NB4 (cell line): Measurements from ENCODE around the gene TMED1.

Experiments used
- DNase-seq: peaks from one replicate; pipeline ENCODE4 v3.0.0; 2010; ENCODE audit warnings: low read depth
- H3K4me3 ChIP-seq: one replicate; pipeline ENCODE4 v1.5.1; 2011; ENCODE audit warnings: mild to moderate bottlenecking, low read depth, low read length, moderate library complexity
- MYC ChIP-seq: IDR thresholded peaks from 2 replicates; pipeline ENCODE4 v1.6.1; 2011; ENCODE audit warnings: low read depth, low read length
- POLR2A ChIP-seq: IDR thresholded peaks from 2 replicates; pipeline ENCODE4 v1.6.1; 2011; ENCODE audit warnings: mild to moderate bottlenecking; ENCODE audit not compliant: insufficient read length; ENCODE audit errors: extremely low read depth
- TF ChIP-seq, protein P1 (sequence below): IDR thresholded peaks from 2 replicates; pipeline ENCODE4 v1.6.1; 2011; ENCODE audit warnings: low read depth, low read length
- TF ChIP-seq, protein P2 (sequence below): IDR thresholded peaks from one replicate; pipeline ENCODE4 v1.5.1; 2012; ENCODE audit warnings: low read depth, low read length

TMED1 gene

DNA sequence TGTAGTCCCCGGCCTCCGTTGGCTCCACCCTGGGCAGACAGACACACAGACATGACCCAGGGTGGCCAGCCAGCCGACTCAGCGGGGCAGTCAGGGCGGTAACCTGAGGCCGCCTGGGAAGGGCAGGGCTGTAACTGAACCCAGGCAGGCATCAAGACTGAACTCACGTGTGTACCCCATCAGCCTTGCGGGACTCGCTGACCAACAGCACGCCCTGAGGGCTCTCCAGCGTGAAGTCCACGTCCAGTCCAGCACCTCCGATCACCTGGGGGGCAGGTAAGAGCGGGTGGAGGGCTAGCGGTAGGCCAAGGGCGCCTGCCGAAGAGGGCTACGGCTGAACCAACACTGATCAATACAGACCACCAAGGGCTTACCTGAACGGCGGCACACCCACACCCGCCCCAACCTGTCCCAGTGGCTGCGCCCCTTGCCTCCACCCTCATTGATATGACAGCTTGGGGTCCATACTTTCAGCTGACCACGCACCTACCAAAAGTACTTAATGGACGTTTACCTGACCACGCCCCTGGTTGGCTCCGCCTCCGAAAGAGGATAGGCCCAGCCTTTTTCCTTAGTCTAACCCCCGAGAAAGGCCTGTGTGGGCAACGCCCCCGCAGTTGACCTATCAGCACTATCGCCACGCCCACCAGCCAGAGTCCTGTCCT lies 791 bp downstream of the TMED1 start:
- TF ChIP-seq MYC = no peak
- TF ChIP-seq, protein P1, sequence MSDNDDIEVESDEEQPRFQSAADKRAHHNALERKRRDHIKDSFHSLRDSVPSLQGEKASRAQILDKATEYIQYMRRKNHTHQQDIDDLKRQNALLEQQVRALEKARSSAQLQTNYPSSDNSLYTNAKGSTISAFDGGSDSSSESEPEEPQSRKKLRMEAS = peak; percentile 21
- peak; percentile 32 for DNase-seq
- peak overlapping the region; percentile 49 for H3K4me3 ChIP-seq

- no peak overlapping the region for H3K4me3 ChIP-seq
- no peak for DNase-seq
- TF ChIP-seq MYC (no peak), POLR2A (no peak)
- TF ChIP-seq, protein P2, sequence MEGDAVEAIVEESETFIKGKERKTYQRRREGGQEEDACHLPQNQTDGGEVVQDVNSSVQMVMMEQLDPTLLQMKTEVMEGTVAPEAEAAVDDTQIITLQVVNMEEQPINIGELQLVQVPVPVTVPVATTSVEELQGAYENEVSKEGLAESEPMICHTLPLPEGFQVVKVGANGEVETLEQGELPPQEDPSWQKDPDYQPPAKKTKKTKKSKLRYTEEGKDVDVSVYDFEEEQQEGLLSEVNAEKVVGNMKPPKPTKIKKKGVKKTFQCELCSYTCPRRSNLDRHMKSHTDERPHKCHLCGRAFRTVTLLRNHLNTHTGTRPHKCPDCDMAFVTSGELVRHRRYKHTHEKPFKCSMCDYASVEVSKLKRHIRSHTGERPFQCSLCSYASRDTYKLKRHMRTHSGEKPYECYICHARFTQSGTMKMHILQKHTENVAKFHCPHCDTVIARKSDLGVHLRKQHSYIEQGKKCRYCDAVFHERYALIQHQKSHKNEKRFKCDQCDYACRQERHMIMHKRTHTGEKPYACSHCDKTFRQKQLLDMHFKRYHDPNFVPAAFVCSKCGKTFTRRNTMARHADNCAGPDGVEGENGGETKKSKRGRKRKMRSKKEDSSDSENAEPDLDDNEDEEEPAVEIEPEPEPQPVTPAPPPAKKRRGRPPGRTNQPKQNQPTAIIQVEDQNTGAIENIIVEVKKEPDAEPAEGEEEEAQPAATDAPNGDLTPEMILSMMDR = no peak
- TF ChIP-seq, protein P1 = no peak
These were observed 3.1 kb downstream of the TMED1 start for GRCh38 chr19:10832939-10833296.

- TF ChIP-seq MYC (no peak), POLR2A (no peak)
- TF ChIP-seq, protein P1 = no peak
- TF ChIP-seq, protein P2 = no peak
- no peak for DNase-seq
- H3K4me3 ChIP-seq = no peak overlapping the region
These were observed 3.7 kb downstream of the TMED1 start for GRCh38 chr19:10831987-10832938.

- no peak overlapping the region for H3K4me3 ChIP-seq
- no peak for DNase-seq
- TF ChIP-seq, protein P1 = no peak
- TF ChIP-seq, protein P2 = no peak
- TF ChIP-seq MYC (no peak), POLR2A (no peak)
These were observed 4.9 kb downstream of the TMED1 start for GRCh38 chr19:10830931-10831779.

DNA sequence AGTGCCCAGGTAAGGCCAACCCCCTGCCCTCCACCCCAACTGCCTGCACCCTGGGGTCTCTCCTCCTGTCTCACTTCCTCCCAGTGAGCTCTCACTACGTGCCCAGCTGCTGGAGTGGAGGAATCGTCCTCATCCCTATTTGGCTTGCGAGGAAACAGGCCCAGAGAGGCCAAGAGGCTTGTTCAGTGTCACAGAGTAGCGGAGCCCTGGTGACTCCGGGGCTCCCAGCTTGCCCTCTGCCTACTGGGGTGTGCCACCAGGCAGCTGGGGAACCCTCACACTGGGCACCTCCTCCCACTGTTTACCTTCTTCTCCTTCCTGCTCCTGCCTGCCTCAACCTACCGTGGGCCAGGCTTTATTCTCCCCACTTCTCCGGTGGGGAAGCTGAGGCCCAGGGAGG lies 5.6 kb downstream of the TMED1 start:
- no peak for DNase-seq
- no peak overlapping the region for H3K4me3 ChIP-seq
- TF ChIP-seq, protein P2 = no peak
- no peak for TF ChIP-seq POLR2A

DNA sequence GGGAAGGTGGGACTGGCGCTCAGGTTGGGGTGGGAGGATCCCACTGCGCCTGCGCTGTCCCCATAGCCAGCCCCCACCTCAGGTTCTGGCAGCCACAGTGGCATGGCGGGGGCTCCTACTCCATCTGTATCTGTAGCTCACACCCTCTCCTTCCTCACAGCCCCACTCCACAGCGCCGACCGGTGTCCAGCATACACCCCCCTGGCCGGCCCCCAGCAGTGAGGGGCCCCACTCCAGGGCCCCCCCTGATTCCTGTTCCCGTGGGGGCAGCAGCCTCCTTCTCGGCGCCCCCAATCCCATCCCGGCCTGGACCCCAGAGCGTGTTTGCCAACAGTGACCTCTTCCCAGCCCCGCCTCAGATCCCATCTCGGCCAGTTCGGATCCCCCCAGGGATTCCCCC lies 6.0 kb downstream of the TMED1 start:
- TF ChIP-seq MYC = no peak
- no peak for TF ChIP-seq POLR2A
- TF ChIP-seq, protein P1 = no peak
- TF ChIP-seq, protein P2 = no peak
- H3K4me3 ChIP-seq = no peak overlapping the region
- no peak for DNase-seq
